Prostate gland (tissue), 2 donors: ENCODE results near the gene RBM12.

Source experiments
- POLR2A ChIP-seq: fragments of 450-650 bp; IDR thresholded peaks from one replicate; pipeline ENCODE4 v1.6.1; 2016; ENCODE audit warnings: antibody characterized with exemption, mild to moderate bottlenecking
- POLR2AphosphoS5 ChIP-seq: sonication (generic); formaldehyde crosslinking; IDR thresholded peaks from one replicate; pipeline ENCODE4 v1.6.1; 2017; ENCODE audit warnings: antibody characterized with exemption
- TF ChIP-seq, protein P1 (sequence below), 4 experiments: fragments of 200-600 bp in 2 of 4; fragments of 450-650 bp in 2 of 4; sonication (generic) in 2 of 4; IDR thresholded peaks; 1 replicate in 3 of 4; 2 replicates in 1 of 4; pipeline ENCODE4 v1.5.1; 2016 to 2019; ENCODE audit warnings: antibody characterized with exemption in 4 of 4, mild to moderate bottlenecking in 2 of 4, moderate library complexity in 2 of 4

- TF ChIP-seq, protein P1, sequence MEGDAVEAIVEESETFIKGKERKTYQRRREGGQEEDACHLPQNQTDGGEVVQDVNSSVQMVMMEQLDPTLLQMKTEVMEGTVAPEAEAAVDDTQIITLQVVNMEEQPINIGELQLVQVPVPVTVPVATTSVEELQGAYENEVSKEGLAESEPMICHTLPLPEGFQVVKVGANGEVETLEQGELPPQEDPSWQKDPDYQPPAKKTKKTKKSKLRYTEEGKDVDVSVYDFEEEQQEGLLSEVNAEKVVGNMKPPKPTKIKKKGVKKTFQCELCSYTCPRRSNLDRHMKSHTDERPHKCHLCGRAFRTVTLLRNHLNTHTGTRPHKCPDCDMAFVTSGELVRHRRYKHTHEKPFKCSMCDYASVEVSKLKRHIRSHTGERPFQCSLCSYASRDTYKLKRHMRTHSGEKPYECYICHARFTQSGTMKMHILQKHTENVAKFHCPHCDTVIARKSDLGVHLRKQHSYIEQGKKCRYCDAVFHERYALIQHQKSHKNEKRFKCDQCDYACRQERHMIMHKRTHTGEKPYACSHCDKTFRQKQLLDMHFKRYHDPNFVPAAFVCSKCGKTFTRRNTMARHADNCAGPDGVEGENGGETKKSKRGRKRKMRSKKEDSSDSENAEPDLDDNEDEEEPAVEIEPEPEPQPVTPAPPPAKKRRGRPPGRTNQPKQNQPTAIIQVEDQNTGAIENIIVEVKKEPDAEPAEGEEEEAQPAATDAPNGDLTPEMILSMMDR (IDR thresholded peaks at IDR 0.05) = no peak
- TF ChIP-seq POLR2A = no peak
- TF ChIP-seq POLR2AphosphoS5 = no peak
These were observed 4.5 kb upstream of the RBM12 start for GRCh38 chr20:35669221-35669620.
